ENCODE measurements around the gene TMEM107.

The TMEM107 gene

GRCh38 chr17:8123695-8124349 lies 52.4 kb downstream of the TMEM107 start, which contains the start of gene HES7:
TSS of gene HES7 (minus strand) at chr17:8124106. CDS start at chr17:8124084, 22 bp downstream.
- intact Hi-C loops (cut with DNase I): loop anchor here (2.0 to 10.0 kb wide), 4 partner anchors 15 to 251 kb away; partner anchors contain the start of gene KRABD2
- DNase-seq: peak in 1 of 10 donors; percentile 77

DNA sequence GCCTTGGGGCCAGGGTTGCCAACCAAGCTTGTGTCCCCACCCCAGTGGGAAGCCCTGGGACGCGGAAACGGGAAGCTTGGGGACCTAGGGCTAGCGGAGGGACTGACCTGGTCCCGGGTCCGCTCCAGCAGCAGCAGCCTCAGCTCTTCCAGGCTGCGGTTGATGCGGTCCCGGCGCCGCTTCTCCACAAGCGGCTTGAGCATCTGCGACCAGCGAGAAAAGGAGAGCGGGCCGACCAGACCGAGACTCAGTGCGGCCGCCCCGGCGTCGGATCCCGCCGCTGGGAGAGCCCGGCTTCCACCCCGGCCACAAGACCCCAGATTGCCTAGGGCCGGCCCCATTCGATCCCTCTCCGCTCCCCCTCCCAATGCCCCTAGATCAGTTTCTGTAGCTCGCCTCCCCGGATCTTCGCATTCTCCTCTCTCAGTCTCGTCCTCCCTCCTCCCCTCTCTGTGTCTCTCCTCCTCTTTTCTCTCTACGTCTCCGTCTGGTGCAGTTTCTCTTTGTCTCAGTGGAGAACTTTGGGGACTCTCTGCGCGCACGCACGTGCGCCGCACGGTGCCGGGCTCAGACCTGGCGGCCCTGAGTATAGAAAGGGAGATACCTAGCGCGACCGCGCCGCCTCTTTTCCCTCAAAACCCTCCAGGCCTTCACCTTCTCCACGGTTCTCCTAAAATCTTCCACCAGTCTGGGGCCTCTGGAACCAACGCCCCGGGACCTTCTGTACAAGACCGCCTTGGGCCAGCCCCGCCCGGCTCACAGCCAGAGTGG lies 53.1 kb downstream of the TMEM107 start:
- intact Hi-C loops (cut with DNase I): loop anchor here (5.0 to 10.0 kb wide), 3 partner anchors 34 to 252 kb away; partner anchors contain the start of gene KRABD2
- peak in 3 of 10 donors; percentile 23 to 86 (median 34) for DNase-seq

Measured in posterior cingulate gyrus (tissue), 11 donors.